ENCODE results near the gene SLC8B1. TPM values are rescaled to one million over a fixed set of nuclear protein-coding genes. Genes with fewer than 3 reads are reported as not detected.

SLC8B1 gene
- total RNA-seq, 2 donors from 2014 or later = 14.0 to 15.2 TPM

DNA sequence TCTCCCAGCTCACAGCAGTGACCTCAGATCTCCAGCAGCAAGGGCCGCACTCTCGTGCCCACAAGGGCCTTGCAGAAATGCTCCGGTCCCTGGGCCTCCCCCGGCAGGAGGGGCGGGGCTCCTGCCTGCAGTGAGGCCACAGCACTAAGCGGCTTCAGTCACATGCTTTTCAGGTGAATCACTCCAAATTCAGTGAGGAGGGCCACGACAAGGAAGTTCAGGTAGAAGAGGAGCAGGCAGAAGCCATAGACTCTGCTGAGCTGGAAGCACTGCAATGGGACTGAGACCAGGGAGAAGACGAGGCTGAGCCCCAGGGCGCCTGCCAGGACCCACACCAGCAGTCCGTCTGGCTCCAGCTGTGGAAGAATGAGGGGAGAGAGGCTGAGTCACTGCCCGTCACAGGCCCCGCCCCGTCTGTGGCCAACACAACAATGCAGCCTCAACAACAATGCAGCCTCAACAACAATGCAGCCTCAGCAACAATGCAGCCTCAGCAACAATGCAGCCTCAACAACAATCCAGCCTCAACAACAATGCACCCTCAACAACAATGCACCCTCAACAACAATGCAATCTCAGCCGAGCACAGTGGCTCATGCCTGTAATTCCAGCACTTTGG lies 35.2 kb downstream of the SLC8B1 start:
- intact Hi-C loops (cut with DNase I) = loop anchor here in 1 of 2 donors (10.0 kb wide), 1 partner anchor 105 kb away; no protein-coding TSS in a partner anchor
- peak; percentile 68 for DNase-seq
- peak; percentile 44 to 80 for ATAC-seq

DNA sequence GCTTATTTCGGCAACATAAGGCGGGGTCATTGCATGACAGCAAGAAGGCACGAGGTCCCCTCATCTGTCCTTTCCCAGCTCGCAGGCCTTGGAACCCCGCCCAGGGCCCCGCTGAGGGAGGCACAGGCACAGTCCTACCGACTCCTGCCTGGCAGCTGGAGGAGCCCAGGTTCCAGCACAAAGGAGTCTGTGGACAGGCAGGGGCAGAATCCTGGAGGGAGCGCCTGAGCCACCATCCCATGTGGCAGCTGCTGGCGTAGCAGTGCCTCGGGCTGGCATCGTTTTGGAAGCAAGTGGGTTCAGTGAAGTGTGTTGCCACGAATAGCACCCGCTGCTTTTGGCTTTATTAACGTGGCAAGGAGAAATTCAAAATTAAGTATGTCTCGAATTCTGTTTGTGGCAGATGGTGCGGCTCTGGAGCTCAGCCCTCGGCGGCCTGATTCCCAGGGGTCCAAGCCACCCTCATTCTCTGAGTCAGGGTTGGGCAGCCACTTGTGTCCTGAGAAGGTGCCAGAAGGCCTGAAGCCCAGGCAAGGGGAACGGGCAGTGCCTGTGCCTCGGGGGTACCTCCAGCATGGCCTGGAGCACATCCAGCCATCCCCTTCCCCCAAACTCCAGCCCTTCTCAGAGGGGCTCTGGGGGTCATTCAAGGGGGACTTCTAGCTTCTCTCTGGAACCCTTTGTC lies 35.9 kb downstream of the SLC8B1 start:
- intact Hi-C loops (cut with DNase I) = loop anchor here in 1 of 2 donors (10.0 kb wide), 1 partner anchor 104 kb away; no protein-coding TSS in a partner anchor
- ATAC-seq (peak; percentile 48 to 59), DNase-seq (peak; percentile 71)

DNA sequence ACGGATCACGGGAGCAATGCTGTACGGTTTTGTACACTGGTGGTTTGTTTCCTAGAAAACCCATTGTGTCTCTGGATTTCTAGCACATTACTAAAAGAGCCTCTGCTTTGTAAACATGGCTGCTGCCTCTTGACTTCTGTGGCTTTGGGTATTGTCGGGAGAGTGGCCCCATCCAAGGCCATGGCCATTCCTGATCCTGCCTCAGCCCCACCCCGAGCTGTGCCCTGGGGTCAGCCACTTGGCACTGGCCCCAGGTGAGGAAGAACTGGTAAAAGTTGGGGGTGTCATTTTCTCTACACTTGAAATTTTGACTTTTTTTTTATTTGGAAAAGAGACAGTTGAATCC lies 36.5 kb downstream of the SLC8B1 start:
- DNase-seq (no peak), ATAC-seq (no peak)
- intact Hi-C loops (cut with DNase I) = loop anchor here in 1 of 2 donors (10.0 kb wide), 1 partner anchor 104 kb away; no protein-coding TSS in a partner anchor

DNA sequence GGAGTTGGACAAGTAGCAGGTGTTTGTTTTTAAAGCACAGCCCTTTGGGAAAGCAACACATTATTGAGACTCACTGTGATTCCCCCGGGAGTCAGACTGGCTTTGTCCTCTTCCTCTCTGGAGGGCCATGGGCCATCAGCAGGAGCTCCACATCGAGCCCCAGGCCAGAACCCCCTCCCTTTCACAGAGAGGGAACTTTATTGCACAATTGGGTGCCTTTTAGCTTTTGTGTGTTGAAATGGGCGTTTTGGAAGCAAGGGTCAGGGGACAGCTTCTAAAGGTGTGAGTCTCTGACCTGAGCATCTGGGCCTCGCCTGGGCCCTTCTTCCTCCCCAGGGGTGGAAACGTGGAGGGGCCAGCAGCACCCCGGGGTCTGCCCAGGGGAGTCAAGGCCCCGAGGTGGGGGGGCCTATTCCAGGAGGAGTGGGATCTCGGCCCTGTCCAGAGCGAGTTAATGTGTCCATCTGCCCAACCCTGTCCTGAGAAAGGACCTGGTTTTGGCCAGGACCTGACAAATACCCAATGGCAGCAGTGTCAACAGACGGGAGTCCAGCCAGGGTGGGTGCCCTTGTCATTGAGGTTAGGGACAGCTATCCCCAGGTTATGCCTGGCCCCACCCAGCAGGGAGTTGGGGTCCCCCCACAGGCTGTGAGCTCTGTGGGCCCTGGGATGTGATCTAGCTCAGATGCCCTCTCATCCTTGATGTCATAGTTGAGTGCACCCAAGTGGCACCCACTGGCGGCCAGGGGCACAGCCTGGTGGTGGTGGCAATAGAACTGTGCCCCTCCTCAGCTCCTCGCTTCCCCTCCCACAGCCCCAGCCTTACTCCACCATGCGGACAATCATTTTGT lies 37.1 kb downstream of the SLC8B1 start:
- intact Hi-C loops (cut with DNase I) = loop anchor here in 1 of 2 donors (10.0 kb wide), 1 partner anchor 103 kb away; no protein-coding TSS in a partner anchor
- ATAC-seq (no peak), DNase-seq (no peak)

DNA sequence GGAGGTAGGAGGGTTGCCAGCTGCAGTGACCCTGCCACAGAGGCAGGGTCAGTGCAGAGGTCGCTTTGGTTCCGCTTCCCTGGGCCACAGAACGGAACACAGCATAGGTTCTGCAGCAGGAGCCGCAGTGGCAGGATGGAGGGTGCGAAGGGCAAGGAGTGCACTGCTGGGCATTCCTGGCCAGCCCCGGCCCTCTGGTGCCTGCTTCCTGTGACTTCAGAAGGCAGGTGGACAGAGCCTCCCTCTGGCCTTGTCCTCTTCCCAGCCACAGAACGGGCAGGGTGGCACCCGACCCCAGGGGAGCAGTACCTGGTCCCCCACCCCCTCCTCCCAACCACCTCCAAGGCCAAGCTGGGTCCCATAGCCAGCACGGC lies 37.7 kb downstream of the SLC8B1 start:
- DNase-seq = no peak
- intact Hi-C loops (cut with DNase I) = loop anchor here in 1 of 2 donors (10.0 kb wide), 1 partner anchor 102 kb away; no protein-coding TSS in a partner anchor
- ATAC-seq = no peak

DNA sequence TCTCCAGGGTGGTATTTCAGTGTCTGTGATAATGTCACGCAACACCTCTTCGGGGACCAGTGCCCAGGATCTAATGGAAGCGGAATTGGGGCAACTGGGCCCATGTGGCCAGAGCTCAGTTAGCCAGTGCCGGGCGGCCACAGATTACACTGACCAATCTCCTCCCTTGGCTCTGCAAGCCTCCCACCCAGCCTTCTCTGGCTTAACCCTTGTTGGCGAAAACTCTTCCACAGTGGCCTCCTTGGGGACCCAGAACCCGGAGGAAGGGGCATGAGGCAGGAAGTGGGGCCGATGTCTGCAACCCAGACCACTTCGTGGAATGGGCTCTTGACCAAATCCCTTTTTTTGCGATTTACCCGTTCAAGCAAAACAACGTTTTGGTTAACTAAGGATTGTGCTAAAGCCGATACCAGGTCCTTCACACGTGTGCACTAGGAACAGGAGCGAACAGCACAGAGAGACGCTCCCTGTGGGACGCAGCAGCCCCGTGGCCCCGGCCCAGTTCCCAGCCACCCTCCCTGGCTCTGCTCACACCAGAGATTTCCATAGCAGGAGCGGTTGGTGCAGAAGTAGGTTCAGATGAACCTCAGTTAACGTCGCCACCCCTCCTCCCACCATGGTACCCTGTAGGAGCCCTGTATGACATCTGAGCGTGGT lies 38.2 kb downstream of the SLC8B1 start:
- intact Hi-C loops (cut with DNase I) = loop anchor here in 1 of 2 donors (10.0 kb wide), 1 partner anchor 102 kb away; no protein-coding TSS in a partner anchor
- ATAC-seq = peak in 1 of 2 donors; percentile 48

DNA sequence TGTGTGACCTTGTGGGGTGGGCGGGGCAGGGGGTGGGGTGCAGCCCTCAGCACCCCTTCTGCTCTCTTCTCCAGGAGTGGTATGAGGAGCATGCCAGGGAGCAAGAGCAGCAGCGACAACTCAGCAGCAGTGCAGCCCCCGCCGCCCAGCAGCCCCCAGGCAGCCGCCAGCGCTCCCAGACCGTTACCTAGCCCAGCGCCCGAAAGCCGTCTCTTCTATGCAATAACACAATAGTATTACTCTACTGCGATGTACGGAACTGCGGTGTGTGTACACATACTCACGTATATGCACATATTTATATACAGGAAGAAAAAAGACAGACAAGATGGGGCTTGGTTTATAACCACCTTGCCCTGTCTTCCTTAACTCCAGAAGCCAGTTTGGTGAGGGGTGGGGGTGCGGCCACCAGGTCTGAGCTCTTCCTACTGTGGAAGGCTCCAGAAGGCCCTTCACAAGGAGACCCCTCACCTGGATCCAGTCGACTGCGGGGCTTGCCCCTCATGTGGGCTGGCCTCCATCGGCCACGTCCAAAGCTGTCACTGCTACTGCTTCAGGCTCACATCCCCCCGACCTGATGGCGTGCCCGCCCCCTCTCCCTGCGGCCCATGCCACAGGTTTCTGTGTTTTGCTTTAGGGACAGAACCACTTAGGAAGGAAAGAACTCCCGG lies 38.9 kb downstream of the SLC8B1 start:
- ATAC-seq = no peak

More for the DNA sequence above, 38.2 kb downstream of the SLC8B1 start:
- no peak for DNase-seq

DNA sequence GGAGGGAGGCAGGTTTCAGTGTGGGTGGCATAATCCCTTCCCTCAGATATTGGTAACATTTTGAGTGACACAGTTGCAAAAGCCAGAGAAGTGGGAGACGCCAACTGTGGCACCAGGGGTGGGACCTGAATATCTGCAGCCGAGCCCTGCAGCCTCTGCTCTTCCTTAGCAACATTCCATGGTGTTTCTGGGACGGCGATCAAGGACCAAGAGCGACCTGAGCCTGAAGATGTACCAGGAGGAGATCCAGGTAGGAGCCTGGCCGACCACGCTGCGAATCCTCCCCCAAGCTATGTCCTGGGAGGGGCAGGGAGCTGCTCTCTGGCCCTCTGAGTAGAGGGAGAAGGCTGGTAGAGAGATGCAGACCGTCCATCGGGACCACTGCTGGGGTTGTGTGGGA lies 41.8 kb downstream of the SLC8B1 start:
- DNase-seq (no peak), ATAC-seq (no peak)
- intact Hi-C loops (cut with DNase I) = loop anchor here in 1 of 2 donors (10.0 kb wide), 1 partner anchor 98 kb away; no protein-coding TSS in a partner anchor

More for the DNA sequence above, 38.9 kb downstream of the SLC8B1 start:
- DNase-seq = no peak
- intact Hi-C loops (cut with DNase I) = loop anchor here in 1 of 2 donors (10.0 kb wide), 1 partner anchor 101 kb away; no protein-coding TSS in a partner anchor

DNA sequence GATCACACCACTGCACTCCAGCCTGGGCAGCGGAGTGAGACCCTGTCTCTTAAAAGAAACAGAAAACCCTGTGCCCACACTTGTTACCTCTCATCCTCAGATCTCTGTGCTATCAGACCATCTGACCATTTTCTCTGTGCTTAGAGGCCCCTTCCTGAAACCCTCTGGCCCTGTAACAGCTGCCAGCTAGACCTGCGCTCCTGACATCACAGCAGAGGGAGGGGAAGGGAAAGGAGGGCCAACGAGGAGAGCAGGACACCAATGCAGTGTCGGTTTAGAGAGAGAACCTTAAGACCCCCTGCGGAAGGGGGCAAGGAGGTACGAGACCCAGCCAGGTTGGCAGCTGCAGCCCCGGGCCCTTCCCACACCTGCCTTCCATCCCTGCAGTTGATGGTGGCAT lies 42.4 kb downstream of the SLC8B1 start:
- intact Hi-C loops (cut with DNase I) = loop anchor here in 1 of 2 donors (10.0 kb wide), 1 partner anchor 98 kb away; no protein-coding TSS in a partner anchor
- DNase-seq = no peak

DNA sequence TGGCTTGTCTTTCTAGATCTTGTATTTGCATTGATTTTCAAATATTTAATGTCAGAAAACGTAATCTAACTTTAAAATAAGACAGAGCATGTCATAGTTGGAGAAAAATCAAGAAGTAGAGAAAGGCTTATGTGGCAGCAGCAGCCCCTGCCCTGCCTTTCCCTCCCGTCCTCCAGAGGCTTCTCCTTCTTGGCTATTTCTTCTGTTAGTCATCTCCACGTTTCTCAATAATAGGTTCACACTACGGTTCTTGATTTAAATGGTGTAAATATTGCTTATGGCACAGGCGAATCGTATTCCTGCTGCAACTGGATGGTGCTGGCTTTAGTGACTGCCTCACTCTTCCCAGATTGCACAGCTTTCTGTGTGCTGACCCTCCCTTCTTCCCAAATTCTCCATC lies 42.8 kb downstream of the SLC8B1 start:
- ATAC-seq (no peak), DNase-seq (no peak)
- intact Hi-C loops (cut with DNase I) = loop anchor here in 1 of 2 donors (10.0 kb wide), 1 partner anchor 97 kb away; no protein-coding TSS in a partner anchor

More for the DNA sequence above, 42.4 kb downstream of the SLC8B1 start:
- no peak for ATAC-seq

DNA sequence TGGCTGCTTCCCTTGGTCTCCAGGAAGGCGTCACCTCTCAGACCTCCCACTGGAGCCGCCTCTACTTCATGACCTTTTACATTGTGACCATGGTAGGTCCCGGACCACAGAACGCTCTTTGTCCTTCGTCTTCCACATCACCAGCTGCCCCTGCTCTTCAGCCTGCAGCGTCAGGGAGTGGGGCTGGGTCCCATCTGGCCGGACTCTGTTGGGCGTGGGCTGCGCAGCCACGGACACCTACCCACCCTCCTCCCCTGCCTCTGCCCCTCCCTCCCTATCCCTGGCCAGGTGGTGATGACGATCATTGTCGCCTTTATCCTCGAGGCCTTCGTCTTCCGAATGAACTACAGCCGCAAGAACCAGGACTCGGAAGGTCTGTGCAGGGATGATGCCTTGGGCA lies 43.3 kb downstream of the SLC8B1 start:
- ATAC-seq = no peak
- intact Hi-C loops (cut with DNase I) = loop anchor here in 1 of 2 donors (10.0 kb wide), 1 partner anchor 97 kb away; no protein-coding TSS in a partner anchor

DNA sequence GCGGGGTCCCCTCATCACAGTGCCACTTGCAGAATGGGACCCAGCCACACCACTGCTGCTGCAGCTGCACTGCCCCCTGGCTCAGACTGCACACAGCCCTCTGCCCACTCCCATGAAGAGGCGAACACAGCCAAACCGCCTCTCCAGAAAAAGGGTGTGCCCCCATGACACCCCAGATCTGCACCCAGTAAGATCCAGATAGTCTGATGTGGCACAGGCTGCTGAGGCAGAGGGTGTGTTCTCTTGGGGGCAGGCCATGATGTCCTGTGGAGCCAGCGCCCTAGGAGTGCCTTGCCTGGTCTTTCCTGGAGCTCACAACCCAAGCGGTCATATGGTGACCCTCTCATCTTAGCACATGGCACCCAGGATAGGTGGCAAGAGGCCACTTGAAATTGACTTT lies 44.4 kb downstream of the SLC8B1 start:
- DNase-seq (no peak), ATAC-seq (no peak)
- intact Hi-C loops (cut with DNase I) = loop anchor here in 1 of 2 donors (10.0 kb wide), 1 partner anchor 96 kb away; no protein-coding TSS in a partner anchor

More for the DNA sequence above, 43.3 kb downstream of the SLC8B1 start:
- DNase-seq = no peak

DNA sequence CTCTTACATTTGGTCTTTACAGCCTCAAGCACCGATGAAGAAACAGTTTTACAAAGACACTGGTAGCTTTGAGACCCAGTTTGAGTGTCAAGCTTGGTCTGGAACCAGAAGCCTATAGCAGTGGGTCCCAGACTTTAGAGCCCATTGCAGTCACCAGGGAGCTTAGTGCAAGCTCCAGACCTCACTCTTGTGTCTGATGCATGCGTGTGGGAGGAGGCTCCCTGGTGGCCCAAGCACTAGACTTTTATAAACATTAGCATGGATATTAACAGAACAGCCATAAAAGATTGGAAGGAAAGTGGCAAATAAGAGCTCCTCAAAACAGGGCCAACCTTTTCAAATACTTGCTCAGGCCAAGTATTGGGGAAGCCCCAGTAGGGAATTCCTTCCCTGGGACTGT lies 45.5 kb downstream of the SLC8B1 start:
- intact Hi-C loops (cut with DNase I) = no loop called here
- DNase-seq = no peak

DNA sequence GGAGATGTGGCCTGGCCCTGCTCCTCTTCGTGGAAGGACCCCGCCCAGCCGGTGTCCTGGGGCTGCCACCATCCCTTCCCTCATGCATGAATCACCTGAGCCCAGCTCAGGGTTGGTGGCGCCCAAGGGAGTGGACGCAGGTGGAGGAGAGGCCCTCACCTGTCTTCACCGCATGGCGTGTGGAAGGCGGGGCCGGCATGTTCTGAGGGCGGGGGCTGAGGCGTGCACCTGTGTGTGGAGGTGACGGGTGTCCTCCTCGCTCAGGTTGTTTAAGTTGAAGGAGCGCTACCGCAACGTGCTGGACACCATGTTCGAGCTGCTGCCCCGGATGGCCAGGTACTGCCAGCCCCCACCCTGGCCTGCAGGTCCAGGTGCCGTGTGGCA lies 47.0 kb downstream of the SLC8B1 start:
- intact Hi-C loops (cut with DNase I) = no loop called here
- DNase-seq = no peak
- ATAC-seq = no peak

More for the DNA sequence above, 45.5 kb downstream of the SLC8B1 start:
- ATAC-seq = no peak

DNA sequence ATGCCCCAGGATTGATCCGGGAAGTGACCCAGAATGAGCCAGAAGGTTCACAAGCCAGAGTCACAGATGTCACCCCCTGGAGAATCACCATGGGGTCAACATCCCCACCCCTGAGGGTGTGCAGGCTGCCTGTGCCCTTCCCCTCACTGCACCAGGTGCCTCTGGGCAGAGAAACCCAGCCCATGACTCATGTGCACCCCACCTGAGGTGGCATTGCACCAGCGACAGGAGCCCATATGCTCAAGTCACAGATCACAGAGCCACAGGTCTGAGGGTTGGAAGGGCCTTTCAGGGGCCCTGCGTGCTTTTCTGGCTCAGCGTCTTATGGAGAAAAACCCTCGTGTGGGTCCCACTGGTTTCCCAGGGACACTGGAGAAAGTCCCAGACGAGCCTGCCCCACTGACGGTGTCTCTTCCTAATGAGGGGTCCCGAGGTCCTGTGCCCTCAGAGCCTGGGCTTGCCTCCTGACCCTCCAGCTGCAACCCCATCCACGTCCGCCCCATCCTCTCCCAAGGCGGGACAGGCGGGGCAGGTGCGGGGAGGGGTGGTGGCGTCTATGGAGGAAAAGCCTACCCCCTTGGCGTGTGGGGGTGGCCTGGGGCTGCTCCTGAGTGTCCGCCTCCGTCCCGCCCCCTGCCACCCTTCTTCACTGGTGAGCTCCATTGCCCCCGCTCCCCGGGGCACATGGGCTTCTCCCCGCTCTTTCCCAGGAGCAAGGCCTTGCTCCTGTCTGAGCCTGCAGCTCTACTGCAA lies 47.6 kb downstream of the SLC8B1 start:
- DNase-seq (no peak), ATAC-seq (no peak)
- intact Hi-C loops (cut with DNase I) = no loop called here

DNA sequence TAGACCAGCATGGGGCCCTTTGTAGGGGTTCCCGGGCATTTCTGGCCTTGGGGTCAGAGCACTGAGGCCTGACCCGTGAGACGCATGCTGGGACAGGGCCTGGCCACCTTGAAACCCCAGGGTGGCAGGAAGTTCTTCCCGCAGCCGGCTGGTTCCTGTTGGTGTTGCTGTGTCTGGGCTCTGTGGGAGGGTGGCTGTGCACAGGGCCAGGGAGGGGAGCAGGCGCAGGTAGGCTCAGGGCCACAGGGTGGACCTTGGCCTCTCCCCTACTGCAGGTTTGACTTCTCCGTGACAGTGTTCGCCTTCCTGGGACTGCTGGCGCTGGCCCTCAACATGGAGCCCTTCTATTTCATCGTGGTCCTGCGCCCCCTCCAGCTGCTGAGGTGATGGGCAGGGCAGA lies 48.2 kb downstream of the SLC8B1 start:
- DNase-seq (no peak), ATAC-seq (no peak)
- intact Hi-C loops (cut with DNase I) = no loop called here
